Measurements from ENCODE around the gene SLC39A11. TPM values are rescaled to one million over a fixed set of nuclear protein-coding genes. Genes with fewer than 3 reads are reported as not detected.

The SLC39A11 gene
- total RNA-seq, 1 donor from 2014 or later: 5.5 TPM

- H3K4me2 ChIP-seq: no peak overlapping the region
- no peak overlapping the region for H3K4me3 ChIP-seq
- H3K79me2 ChIP-seq (ENCODE audit: low read depth): no peaks in the 10 kb centered on the region
- Mint-ChIP-seq H3K36me3 (peaks cover 25% of the 10 kb centered on the region), H3K27me3 (ENCODE audit: insufficient read depth, low read depth) (no peaks in the 10 kb centered on the region), H3K9me3 (peaks cover 6% of the 10 kb centered on the region), H3K4me1 (no peaks in the 10 kb centered on the region), H3K27ac (no peak overlapping the region), H3K4me3 (no peak overlapping the region)
- H3K4me1 ChIP-seq: no peaks in the 10 kb centered on the region
- no peaks in the 10 kb centered on the region for H3K36me3 ChIP-seq
- DNase-seq (ENCODE audit: low spot score): no peak
- no peaks in the 10 kb centered on the region for H3K27me3 ChIP-seq
- TF ChIP-seq CTCF (IDR thresholded peaks at IDR 0.05) (no peak), EZH2phosphoT487 (IDR thresholded peaks at IDR 0.05) (no peak)
- H3F3A ChIP-seq (ENCODE audit: low read depth): no peaks in the 10 kb centered on the region
- no peak overlapping the region for H3K27ac ChIP-seq
- no peak overlapping the region for H3K9ac ChIP-seq
- H3K9me3 ChIP-seq (ENCODE audit: low read depth): no peaks in the 10 kb centered on the region
- H4K20me1 ChIP-seq (ENCODE audit: low read depth): no peaks in the 10 kb centered on the region
- H2AFZ ChIP-seq (replicated peaks): no peak overlapping the region
Measured at GRCh38 chr17:73083432-73083831, 9.1 kb downstream of the SLC39A11 start.

- DNase-seq (ENCODE audit: low spot score): no peak
- no peaks in the 10 kb centered on the region for H3K27me3 ChIP-seq
Measured at GRCh38 chr17:73074566-73074965, 17.9 kb downstream of the SLC39A11 start.

GRCh38 chr17:73072219-73072962, 20.1 kb downstream of the SLC39A11 start:
- Histone ChIP-seq H3K27ac (no peak overlapping the region), H2AFZ (replicated peaks) (no peak overlapping the region), H3K79me2 (ENCODE audit: low read depth) (no peaks in the 10 kb centered on the region), H3K4me2 (no peak overlapping the region), H3K4me1 (no peaks in the 10 kb centered on the region), H3F3A (ENCODE audit: low read depth) (no peaks in the 10 kb centered on the region), H3K9ac (no peak overlapping the region), H3K4me3 (no peak overlapping the region), H4K20me1 (ENCODE audit: low read depth) (no peaks in the 10 kb centered on the region), H3K36me3 (no peaks in the 10 kb centered on the region), H3K9me3 (ENCODE audit: low read depth) (no peaks in the 10 kb centered on the region), H3K27me3 (no peaks in the 10 kb centered on the region)
- peaks cover 2% of the 10 kb centered on the region for H3K36me3 Mint-ChIP-seq
- no peak overlapping the region for H3K4me3 Mint-ChIP-seq
- peaks cover 11% of the 10 kb centered on the region for H3K4me1 Mint-ChIP-seq
- H3K9me3 Mint-ChIP-seq: peaks cover 5% of the 10 kb centered on the region
- DNase-seq (ENCODE audit: low spot score): no peak
- H3K27ac Mint-ChIP-seq: no peak overlapping the region
- H3K27me3 Mint-ChIP-seq (ENCODE audit: insufficient read depth, low read depth): no peaks in the 10 kb centered on the region
- TF ChIP-seq EZH2 (IDR thresholded peaks at IDR 0.05) (no peak), CTCF (IDR thresholded peaks at IDR 0.05) (no peak), EZH2phosphoT487 (IDR thresholded peaks at IDR 0.05) (no peak)

More at GRCh38 chr17:73074566-73074965, 17.9 kb downstream of the SLC39A11 start:
- Histone ChIP-seq H3K4me3 (no peak overlapping the region), H3K4me2 (no peak overlapping the region), H4K20me1 (ENCODE audit: low read depth) (no peaks in the 10 kb centered on the region), H2AFZ (replicated peaks) (no peak overlapping the region), H3F3A (ENCODE audit: low read depth) (no peaks in the 10 kb centered on the region), H3K36me3 (no peaks in the 10 kb centered on the region), H3K9ac (no peak overlapping the region), H3K9me3 (ENCODE audit: low read depth) (no peaks in the 10 kb centered on the region), H3K27ac (no peak overlapping the region), H3K79me2 (ENCODE audit: low read depth) (no peaks in the 10 kb centered on the region), H3K4me1 (no peaks in the 10 kb centered on the region)
- Mint-ChIP-seq H3K4me3 (no peak overlapping the region), H3K36me3 (peaks cover 2% of the 10 kb centered on the region), H3K4me1 (no peaks in the 10 kb centered on the region), H3K9me3 (peaks cover 5% of the 10 kb centered on the region), H3K27me3 (ENCODE audit: insufficient read depth, low read depth) (no peaks in the 10 kb centered on the region), H3K27ac (no peak overlapping the region)
- TF ChIP-seq EZH2phosphoT487 (IDR thresholded peaks at IDR 0.05) (no peak), CTCF (IDR thresholded peaks at IDR 0.05) (no peak), EZH2 (IDR thresholded peaks at IDR 0.05) (no peak)
